HPDE6-E6E7 (cell line): Measurements from ENCODE around the gene LVRN.

Experiments used
- DNase-seq: peaks from one replicate; pipeline ENCODE4 v3.0.0; 2011; ENCODE audit warnings: missing footprints; ENCODE audit errors: extremely low spot score

LVRN gene

DNA sequence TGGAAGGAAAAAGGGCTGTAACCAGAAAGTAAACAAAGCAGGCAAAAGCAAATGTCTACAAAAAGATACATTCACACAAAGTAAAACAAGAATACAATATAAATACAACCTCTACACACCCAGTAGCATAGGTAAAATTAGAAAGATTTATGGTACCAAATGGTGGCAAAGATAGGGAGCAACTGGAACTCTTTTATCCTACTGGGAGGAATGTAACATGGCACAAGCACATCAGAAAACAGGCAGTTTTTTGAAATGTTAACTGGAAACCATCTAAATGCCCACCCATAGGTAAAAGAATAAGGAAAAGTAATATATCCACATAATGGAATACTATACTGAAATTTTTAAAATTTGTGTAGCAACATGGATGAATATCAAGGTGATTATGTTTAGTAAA, 61.3 kb downstream of the LVRN start:
- no peak for DNase-seq

DNA sequence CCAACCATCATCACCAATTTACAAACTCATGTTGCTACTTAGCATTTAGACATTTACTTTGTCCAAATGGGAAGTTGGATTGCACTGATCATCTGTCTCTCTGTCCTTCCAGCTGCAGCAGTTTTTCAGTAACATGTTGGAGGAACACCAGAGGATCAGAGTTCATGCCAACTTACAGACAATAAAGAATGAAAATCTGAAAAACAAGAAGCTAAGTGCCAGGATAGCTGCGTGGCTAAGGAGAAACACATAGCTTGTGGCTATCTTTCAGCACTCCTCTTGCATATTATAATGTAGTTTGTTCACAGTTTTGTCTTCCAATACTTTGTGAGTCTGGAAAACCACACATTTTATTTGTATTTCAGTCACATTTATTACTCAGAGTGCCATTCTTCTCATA, 63.6 kb downstream of the LVRN start:
- no peak for DNase-seq

DNA sequence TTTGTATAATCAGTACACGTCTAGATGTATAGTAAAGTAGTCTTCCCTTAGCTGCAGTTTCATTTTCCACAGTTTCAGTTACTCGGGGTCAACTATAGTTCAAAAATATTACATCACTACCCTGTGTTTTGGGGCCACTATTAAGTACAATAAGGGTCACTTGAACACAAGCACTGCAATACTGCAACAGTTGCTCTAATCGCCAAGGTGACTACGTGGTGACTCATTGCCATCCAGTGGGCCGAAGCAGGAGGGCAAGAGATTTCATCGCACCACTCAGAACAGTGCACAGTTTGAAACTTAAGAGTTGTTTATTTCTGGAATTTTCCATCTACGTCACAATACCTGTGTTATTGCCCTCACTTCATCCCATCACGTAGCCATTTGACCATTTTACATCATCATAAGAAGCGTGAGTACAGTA, 69.8 kb downstream of the LVRN start, which contains the start of gene ARL14EPL:
TSS of gene ARL14EPL (plus strand) at position 379 of the 424 bp plus-strand sequence. CDS start 18,994 bp downstream, outside the sequence.
- DNase-seq = peak; percentile 73

DNA sequence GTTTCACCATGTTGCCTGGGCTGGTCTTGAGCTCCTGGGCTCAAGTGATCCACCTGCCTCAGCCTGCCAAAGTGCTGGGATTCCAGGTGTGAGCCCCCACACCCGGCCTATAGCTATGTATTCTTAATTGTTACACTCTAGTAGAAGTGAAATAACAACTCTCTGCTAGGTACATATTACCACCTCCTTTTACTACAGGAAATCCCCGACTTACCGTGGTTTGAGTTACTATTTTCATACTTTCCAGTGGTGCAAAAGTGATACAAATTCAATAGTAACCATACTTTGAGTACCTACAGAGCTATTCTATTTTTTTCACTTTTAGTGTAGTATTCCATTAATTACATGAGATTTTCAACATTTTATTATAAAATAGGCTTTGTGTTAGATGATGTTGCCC, 70.7 kb downstream of the LVRN start:
- no peak for DNase-seq

DNA sequence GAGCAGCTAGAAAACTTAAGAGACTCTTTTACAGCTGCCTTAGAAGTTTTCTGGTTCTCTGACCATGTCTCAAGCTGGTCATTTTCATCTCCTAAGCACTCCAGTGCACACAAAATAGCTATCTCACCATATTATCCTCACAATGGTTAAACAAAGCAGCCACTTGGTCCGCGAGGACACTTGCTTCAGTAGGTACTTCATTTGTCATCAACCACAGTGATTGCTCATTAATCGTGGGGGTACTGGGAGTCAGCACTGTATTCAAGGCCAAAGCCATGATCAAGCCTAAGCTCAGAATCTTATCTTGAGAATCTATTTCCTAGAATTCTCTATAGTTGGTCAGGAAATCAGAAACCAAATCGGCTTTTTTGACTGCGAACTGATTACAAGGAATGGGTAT, 72.8 kb downstream of the LVRN start:
- no peak for DNase-seq

DNA sequence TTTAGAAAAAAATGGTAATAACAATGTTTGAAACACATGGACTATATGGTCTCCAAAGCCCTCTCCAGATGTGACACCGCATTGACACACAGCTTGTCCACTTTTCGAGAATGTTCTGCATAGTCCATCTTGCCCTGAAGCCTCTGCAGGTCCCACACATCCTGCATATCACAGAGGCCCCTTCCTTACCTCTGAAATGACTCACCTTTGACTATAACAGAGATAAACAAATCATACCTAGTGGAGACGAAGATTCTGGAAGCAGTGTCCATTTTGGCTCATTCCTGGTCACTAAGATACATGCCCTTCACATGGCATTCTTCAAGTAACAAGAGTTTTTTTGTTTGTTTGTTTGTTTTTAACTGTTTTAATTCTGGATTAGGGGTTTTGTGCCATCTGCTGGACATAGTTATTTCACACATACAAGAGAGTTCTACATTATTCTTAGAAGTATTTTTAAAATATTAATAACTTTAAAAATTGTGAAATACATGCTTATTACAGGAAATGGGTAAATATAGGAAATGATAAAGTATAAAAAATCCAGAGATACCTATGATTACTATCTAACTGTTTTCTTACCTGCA, 75.1 kb downstream of the LVRN start:
- DNase-seq = peak; percentile 8

DNA sequence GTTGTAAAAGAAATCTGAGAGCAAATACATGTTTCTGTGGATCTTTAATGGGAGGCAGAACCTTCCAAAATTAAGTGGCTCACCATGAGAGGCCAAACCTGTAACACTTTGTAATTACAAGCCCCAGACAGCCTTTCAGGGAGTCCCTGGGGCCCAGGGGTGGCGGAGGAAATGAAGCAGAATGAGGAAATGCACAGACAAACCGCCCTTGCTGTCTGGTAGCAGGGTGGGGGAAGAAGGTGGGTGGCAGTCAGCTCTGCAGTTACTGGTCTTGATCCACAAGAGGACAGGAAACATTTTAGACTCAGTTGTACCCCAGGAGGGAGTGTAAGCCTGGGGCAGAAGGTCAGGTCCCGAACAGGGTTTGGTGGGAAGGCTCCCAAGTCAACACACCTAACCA, 76.5 kb downstream of the LVRN start:
- DNase-seq = no peak

DNA sequence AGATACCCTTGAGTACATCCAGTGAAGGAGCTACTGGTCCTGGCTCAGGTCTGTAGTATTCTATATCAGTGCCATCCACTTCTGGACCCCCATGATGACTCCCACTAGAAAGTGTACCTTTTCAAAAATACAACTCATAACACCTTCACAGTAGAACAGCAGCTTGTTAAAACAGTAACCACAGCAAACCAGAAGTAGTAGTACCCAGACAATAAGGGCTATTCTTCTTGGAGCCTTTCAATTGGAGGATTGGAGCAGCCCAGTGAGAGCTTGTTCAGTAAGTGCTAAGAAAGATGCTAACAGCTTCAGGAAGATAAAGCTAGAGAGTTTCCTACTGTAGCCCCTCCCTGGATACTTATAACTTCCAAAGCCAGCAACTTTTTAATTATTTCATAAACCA, 80.1 kb downstream of the LVRN start:
- DNase-seq = no peak

DNA sequence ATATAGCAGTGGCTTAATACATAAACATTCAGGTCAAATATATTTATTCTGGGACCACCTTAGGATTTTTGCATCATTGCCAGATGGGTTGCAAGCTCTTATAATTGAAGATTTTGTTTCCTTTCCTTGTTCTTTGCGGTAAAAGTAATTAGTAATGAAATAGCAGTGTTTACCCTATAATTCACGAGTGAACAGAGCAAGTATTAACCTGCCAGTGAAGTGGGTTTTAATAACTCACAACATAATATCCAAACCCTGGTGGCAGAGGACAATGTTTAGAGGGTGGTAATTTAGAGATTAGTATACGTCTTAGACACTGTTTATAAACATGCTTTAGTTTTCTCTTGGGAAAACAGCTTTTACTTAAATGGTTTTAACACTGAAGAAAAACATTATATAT, 81.8 kb downstream of the LVRN start:
- DNase-seq = no peak

DNA sequence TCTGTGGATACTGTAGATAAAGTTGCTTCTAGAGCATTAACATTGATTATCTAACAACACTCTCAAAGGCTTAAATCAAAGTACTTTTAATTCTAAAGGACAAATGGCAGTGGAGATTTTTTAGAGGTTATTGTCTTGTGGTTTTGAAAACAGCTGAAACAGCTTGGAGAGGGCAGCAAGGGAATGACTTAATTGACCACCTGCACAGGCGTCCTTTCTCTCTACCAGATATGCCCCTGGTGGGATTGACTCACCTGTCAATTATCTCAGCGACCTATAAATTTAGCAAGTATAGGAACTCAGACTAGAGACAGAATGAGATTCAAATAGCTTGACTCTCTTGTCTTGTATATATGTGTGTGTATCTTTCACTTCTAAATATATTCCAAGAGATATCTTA, 83.5 kb downstream of the LVRN start:
- DNase-seq = no peak

DNA sequence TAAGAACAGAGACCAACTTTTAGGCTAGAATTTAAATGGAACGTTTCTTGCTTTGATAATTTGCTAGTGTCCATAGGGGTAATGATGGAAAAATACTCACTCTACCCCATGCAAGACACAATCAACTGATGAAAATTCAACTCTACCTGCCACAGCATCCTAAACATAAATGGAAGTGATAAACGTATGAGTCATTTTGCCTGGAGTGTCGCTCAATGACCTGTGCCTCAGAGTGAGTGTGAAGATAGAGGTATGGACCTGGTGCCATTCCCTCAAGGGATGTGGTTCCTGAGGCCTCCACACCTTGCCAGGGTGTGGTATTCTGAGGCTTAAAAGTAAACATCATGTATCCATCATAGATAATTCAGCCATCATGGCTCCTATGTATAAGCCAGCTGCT, 84.0 kb downstream of the LVRN start:
- DNase-seq = no peak

DNA sequence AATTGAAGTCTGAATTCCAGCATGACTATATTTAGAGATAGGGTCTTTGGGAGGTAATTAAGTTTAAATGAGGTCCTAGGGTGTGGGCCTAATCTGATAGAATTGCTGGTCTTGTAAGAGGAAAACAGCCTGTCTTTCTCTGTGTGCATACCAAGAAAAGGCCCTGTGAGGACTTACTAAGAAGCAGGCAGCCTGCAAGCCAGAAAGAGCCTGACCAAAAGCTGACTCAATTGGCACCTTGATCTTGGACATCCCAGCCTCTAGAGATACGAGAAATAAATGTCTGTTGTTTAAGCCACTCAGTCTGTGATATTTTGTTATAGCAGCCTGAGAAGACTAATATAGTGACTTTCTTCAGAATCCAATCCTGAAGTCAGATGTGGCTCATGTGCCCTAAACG, 84.5 kb downstream of the LVRN start:
- no peak for DNase-seq

DNA sequence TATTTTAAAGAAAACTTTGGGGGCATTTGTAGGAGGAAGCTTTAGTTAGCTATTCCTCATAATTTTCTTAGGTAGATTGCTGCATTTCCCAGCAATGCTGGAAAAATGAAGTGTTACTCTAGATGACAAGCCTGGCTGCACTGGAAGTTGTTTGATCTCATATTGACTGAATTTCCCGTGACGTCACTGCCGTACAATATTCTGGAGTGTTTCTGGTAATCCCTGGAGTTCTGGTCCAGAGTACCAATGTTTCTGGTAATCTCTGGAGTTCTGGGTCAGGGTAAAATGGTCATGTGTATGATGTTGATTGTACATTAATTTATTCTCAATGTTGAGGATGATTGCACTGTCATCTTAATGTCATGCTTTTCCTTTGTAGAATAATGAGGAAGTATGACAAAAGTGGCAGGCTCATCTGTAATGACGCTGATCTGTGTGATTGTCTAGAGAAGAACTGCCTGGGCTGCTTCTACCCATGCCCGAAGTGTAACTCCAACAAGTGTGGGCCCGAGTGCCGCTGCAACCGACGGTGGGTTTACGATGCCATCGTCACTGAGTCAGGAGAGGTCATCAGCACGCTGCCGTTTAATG, 96.2 kb downstream of the LVRN start:
- DNase-seq = no peak

DNA sequence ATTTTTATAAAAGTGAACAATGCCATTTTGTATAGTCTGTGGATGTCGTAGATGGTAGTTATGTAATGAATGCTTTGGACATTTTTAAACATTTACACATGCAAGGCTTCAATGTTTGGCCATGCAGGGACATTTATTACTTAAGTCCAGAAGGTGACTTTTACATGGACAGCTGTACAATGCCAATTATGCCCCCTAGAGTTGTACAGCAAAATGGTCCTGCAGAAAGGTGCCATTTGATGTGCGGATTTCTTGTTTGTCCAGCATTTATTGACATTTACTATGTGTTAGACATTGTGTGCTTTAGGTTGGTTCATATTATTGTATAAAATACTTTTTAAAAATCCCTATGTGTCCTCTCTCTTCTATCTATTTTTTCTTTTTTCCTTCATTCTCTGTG, 100.1 kb downstream of the LVRN start:
- no peak for DNase-seq

DNA sequence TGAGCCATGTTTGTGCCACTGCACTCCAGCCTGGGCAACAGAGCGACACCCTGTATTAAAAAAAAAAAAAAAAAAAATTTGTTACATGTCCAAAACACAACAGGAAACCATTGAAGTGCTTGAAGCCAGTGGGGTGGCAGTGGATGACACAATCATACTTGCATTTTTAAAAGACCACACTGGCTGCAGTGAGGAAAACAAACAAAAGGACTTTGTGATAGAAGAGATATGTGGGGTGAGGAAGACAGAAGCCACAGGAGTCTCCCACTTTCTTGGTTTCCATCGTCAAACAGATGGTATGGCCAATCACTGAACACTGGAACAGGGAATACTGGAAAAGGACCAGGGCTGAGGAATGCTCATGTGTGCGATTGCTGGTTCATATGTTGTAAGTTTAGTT, 101.7 kb downstream of the LVRN start:
- no peak for DNase-seq

DNA sequence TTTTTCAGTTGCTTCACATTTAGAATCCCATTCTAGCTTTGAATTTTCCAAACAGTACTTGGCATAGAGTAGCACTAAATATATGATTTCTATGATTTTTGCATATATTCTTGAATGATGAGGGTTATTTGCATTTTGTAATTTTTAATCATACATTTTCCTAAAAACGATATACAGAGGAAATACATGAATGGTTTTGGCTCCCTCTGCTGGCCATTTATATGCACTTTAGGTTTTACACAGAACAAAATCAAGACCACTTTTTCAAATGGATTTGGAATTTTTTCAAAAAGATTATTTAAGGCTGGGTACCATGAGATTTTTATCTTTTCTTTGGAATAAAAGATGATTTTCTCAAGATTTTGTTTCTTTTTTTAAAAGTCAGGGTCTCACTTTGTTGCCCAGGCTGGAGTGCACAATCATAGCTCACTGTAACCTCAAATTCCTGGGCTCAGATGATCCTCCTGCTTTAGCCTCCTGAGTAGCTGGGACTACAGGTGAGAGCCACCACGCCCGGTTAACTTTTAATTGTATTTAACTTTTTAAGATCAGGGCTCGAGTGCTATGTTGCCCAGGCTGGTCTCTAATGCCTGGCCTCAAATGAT, 105.9 kb downstream of the LVRN start:
- DNase-seq = no peak

DNA sequence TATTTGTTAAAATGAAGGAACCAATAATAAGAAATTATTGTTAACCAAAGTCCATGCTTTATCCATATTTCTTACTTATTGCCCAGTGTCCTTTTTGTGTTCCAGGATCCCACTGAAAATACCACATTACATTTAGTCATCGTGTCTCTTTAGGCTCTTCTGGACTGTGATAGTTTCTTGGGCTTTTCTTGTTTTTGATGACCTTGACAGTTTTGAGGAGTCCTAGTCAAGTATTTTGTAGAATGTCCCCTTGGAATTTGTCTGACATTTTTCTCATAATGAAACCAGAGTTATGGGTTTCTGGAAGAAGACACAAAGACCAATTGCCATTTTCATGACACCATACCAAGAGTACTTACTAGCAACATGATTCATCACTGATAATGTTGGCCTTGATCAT, 108.9 kb downstream of the LVRN start:
- no peak for DNase-seq

DNA sequence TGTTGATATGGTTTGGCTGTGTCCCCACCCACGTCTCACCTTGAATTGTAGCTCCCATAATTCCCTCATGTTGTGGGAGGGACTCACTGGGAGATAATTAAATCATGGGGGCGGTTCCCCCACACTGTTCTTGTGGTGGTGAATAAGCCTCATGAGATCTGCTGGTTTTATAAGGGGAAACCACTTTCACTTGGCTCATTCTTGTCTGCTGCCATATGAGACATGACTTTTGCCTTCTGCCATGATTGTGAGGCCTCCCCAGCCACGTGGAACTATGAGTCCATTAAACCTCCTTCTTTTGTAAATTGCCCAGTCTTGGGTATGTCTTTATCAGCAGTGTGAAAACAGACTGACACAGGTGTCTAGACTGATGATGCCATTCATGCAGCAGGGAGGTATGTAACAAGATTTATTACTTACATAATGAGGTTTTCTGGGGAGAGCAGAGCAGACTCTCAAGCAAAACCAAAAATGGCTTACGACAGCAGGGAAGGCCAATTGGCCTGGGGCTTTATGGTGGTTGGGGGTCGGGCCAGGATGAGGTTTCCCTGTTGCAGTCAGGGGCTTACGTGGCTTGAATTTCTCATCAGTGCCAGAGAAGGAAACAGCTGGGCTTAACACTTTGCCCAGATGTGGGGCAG, 113.0 kb downstream of the LVRN start:
- DNase-seq = no peak

DNA sequence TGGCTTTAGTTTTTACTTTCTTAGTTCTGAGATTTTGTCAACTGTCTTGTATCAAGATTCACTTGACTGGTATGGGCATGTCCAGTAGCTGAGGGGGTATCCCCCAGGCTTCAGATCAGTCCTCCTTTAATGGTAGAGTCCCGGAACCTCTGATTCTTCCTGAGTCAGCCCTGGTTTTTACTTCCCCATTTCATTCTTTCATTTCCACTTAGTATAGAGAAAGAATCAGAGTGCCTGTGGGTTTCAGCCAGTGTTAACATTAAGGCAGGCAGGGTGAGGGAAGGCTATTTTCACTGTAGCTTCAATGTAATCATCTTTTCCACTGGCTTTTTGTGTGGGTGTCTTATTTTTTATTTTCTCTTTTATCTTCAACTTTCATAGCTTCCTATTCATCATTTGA, 114.2 kb downstream of the LVRN start:
- no peak for DNase-seq
